Left cardiac atrium (tissue), 4 donors: ENCODE data around the gene TMEM270. TPM values are rescaled to one million over a fixed set of nuclear protein-coding genes. Genes with fewer than 3 reads are reported as not detected.
"Not testable (repeated sequence)": the region's sequence is repeated elsewhere in the genome, so short reads cannot be mapped to it uniquely, and the experiment has no call there.

ENCODE experiments used
- ATAC-seq, 2 donors: fragments of 200-7000 bp; cut with Tn5 transposase; one replicate each; pipeline ENCODE4 v1.9.1; 2020; ENCODE audit warnings: mild to moderate bottlenecking in 2 of 2, moderate library complexity in 2 of 2
- DNase-seq: peaks from one replicate; pipeline ENCODE4 v3.0.0-alpha.2; 2020
- intact Hi-C, 2 donors: fragments of 100-400 bp; cut with DNase I; formaldehyde crosslinking; loops; one replicate each; pipeline versions ENCODE4 v1.14.1 to v1.15.1; 2022 to 2023
- long read RNA-seq: library from polyadenylated mRNA; unstranded; transcript quantifications from one replicate; pipeline ENCODE4 v2.0.0, GENCODE V29; 2021
- total RNA-seq, 2 donors: library from RNA; stranded (reverse); fragmentation: NEBNext Ultra II Directional; extraction: Animal tissue kit (Norgen Biotek cat#: 25700); gene quantifications; one replicate each; pipeline ENCODE4 v1.2.1, GENCODE V29; 2021
- donor health status: DM: no; HTN: yes; CAD: no.
- donor health status: DM: no; HTN: yes; CAD: no; lungs with severe emphysema.
- donor health status: DM: yes; HTN: yes; CAD: no.
- donor health status: Dilated cardiomyopathy.

The TMEM270 gene, protein sequence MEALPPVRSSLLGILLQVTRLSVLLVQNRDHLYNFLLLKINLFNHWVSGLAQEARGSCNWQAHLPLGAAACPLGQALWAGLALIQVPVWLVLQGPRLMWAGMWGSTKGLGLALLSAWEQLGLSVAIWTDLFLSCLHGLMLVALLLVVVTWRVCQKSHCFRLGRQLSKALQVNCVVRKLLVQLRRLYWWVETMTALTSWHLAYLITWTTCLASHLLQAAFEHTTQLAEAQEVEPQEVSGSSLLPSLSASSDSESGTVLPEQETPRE
- not detected for total RNA-seq
- long read RNA-seq, result 0 reads

DNA sequence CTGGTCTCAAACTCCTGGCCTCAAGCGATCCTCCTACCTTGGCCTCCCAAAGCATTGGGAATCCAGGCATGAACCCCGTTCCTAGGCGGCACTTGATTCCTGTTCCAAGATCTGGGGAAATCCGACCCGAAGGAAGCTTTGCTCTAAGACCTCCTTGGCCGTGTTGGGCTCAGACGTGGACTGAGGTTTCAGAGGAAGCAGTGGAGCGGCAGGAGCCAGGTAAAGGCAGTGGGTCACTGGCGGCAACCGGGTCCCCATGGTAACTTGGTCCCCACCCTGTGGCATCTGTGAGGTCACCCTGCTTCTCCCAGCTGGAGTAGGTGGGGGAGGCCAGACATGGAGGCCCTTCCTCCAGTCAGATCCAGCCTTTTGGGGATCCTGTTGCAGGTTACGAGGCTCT is at the start of gene TMEM270:
Gene TMEM270, plus strand, starts transcription at position 301 of the 400 bp plus-strand sequence. Its CDS starts 36 bp downstream, at position 337.
- ATAC-seq (no peak), DNase-seq (peak; percentile 15)
- intact Hi-C loops, result loop anchor here in 1 of 2 donors (10.0 kb wide), 1 partner anchor 534 kb away; no protein-coding TSS in a partner anchor

DNA sequence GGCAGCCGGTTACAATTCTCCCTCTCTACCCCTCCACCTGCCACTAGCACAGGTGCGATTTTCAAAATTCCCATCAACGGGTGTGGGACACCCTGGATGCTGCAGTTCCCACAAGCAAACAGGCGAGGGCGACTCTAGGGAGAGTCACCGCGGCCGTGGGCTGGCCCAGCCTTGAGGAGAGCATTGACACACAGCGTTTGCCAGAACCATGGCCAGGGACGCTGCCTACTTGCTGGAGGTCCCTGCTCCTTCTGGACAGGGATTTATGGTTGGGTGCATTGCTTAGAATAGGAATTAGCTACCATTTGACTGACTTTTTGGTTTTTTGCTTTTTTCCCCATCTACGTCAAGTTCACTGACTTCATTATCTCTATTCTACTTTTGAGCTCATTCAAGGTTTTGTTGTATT is 49.2 kb upstream of the TMEM270 start:
- DNase-seq, result peak; percentile 50
- intact Hi-C loops, result loop anchor here in 1 of 2 donors (5.0 kb wide), 1 partner anchor 46 kb away; no protein-coding TSS in a partner anchor
- peak; percentile 84 to 90 for ATAC-seq

DNA sequence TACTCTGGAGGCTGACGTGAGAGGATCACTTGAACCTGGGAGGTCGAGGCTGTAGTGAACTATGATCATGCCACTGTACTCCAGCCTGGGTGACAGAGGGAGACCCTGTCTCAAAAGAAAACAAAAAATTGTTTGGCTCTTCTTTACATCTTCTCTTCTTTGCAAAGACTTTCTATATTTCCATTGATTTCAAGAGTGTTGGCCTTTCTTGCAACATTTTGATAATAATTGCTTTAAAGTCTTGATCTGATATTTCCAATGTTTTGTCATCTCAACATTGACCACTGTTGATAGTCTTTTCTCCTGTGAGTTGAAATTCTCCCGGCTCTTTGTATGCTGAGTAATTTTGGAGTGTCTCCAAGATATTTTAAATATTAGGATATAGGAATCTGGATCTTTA is 48.0 kb upstream of the TMEM270 start:
- ATAC-seq (no peak), DNase-seq (no peak)
- intact Hi-C loops, result loop anchor here in 1 of 2 donors (5.0 kb wide), 1 partner anchor 44 kb away; no protein-coding TSS in a partner anchor

DNA sequence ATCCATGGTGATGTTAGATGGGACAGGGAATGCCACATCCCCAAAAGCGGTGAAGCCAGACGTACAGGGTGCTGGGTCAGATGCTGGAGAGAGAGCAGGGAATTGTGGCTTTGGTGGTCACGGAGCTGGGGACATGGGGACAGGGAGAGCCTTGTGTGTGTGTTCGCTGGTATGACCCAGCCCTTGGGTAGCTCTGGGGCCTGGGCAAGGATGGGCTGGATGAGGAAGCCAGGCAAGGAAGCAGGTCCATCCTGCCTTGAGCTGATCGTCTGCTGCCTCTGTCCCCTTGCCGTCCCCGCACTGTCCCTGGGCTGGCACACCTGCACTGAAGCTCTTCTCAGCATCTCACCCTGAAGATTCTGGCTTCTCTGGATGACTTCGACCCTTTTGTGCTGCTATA is 45.5 kb upstream of the TMEM270 start:
- no peak for DNase-seq
- intact Hi-C loops, result no loop called here
- ATAC-seq, result no peak

DNA sequence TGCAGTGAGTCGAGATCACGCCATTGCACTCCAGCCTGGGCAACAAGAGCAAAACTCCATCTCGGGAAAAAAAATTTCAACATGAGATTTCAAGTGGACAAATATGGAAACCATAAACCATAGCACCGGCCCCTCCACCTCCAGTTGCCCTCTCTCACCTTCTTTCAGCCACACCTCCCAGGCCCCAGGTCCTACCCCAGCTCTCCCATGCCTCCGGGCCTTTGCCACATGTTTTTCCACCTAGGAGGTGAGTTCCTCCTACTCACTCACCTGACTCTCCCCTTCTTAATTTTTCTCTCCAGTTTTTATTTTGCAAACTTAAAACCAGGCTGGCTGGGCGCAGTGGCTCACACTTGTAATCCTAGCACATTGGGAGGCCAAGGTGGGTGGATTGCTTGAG is 43.8 kb upstream of the TMEM270 start:
- no peak for ATAC-seq
- intact Hi-C loops, result no loop called here
- no peak for DNase-seq

DNA sequence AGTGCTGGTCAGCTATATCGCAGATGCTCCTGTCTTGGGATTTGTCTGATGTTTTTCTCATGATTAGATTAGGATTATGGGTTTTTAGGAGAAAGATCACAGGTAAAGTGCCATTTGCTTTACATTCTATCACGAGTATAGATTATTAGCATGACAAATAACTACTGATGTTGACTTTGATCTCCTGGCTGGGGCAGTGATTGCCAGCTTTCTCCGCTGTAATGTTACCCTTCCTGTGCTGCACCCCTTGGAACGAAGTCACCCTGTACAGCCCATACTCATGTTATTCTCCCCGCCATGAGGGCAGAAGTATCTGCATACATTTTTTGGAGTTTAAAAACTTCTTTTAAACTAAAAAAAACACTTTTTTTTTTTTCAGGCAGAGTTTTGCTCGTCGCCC is 40.9 kb upstream of the TMEM270 start:
- intact Hi-C loops, result no loop called here
- ATAC-seq, result no peak

DNA sequence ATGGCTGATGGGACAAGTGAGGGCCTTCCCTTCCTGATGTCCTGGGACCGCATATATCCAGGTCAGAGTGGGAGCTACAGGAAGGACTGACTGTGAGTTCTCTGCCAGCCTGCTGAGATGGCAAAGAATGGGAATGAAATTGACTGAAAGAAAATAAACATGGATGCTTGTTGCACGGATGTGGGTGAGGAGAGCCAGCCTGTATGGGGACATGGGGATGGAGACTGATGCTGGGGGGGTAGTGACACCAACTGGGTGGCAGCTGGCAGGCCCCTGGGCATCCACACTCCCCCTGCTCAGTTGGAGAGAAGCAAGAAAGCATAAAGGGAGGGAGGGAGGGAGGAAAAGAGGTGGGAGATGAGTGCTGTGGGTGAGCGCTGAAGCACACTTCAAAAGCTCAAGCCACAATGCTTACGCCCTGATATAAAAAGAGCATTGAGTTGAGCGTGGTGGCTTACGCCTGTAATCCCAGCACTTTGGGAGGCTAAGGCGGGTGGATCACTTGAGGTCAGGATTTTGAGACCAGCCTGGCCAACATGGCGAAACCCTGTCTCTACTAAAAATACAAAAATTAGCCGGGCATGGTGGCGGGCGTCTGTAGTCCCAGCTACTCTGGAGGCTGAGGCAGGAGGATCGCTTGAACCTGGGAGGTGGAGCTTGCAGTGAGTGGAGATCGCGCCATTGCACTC is 39.2 kb upstream of the TMEM270 start:
- intact Hi-C loops, DNase-seq, ATAC-seq: not testable (repeated sequence)

More for the DNA sequence above, 40.9 kb upstream of the TMEM270 start:
- DNase-seq, result no peak

DNA sequence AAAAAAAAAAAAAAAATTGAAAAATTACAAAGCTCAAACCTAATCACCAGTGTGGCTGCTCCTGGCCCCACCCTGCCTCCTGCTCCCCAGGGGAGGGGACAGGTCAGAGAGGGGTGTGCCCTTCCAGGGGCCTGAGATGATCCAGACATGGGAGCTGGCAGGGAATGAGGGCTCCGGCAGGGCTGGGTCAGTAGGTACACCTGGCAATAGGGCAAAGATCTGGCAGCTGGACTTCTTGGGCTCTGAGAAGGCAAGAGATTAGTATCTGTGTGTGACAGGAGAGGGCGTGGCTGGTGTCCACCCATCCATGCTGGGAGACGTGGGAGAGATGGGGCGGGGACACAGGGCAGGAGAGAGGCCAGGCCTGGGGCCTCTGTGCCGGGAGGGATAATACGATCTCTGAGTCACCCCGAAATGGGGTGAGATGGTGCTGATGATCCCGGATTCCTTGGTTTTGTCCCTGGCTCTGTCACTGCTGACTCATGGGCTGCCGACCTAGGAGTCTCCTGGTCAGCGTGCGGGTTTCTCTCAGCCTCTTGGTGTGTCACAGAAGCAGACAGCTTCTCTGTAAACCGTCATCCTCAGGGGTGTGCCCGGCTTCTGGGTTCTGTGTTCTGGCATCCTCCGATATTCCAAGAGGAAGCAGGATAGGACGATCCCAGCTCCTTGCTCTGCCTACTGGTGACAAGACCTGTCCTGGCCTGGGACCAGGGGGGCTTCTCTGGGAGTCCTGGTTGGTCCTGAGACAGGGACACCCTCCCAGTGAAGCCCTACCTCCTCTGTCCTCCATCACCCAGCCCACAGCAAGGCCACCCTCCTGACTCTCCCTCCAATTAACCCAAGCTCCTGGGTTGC is 38.4 kb upstream of the TMEM270 start:
- intact Hi-C loops, result no loop called here
- ATAC-seq, result peak in 1 of 2 donors; percentile 47
- DNase-seq, result no peak

DNA sequence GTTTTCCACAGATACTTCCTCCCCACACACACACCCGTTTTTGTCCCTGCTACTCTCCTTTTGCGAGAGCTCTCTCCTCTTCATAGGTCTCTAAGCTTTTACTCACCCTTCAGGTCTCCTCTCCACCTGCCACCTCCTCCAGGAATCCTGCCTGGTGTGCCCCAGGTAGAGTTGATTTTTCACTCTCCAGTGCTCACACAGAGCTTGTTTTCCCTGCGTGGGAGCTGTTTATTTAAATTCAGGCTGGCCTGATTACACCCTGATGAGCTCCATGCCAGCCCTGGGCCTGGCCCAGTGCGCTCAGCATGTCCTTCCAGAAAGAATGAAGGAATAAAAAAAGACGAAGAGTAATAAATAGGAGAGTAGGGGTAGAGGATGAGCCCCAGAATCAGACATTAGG is 37.7 kb upstream of the TMEM270 start:
- DNase-seq (no peak), ATAC-seq (no peak)
- intact Hi-C loops, result no loop called here

DNA sequence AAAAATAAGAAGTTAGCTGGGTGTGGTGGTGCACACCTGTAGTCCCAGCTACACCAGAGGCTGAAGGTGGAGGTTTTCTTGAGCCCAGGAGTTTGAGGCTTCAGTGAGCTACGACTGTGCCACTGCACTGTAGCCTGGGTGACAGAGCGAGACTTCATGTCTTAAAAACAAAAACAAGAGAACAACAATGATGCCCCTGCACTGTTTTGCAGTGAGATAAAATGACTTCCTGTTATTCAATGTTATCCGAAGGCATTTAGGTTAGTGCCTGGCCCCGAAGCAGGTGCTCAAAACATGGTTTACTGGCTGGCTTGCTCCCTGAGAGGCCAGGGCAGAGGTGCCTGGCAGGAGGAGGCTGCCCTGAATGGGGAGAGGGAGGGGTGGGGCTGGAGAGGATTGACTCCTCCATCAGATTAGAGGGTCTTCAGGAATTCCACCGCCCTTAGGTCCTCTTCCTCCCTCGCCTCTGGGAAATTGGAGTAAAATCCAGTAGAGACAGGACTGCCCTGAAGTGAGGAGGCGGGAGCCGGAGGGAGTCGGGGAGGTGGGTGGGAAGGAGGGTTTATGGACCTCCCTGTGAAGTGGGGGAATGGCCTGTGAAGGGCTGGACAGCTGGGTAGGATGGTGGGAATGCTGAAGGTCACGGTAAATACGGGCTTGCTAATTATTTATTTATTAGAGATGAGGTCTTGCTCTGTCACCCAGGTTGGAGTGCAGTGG is 36.9 kb upstream of the TMEM270 start:
- intact Hi-C loops, result no loop called here
- DNase-seq, result no peak
- ATAC-seq, result no peak

DNA sequence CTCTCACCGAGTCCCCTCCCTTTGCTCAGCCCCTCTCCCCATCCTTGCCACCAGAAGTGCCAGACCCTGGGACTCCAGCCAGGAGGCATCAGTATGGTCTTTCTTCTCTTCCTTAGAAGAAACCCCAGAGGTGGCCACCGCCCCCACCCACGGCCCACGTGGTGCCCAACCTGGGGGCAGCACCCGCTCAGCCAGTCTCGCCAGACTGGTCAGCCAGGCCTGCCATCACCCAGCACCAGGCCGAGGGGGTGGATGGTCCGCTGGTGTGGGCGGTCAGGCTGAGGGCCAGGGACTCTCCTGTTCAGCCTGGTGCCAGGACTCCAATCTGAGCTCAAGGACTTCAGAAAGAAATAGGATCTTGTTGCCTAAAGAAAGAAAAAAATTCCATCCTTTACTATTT is 36.0 kb upstream of the TMEM270 start:
- ATAC-seq (no peak), DNase-seq (no peak)
- intact Hi-C loops, result no loop called here

DNA sequence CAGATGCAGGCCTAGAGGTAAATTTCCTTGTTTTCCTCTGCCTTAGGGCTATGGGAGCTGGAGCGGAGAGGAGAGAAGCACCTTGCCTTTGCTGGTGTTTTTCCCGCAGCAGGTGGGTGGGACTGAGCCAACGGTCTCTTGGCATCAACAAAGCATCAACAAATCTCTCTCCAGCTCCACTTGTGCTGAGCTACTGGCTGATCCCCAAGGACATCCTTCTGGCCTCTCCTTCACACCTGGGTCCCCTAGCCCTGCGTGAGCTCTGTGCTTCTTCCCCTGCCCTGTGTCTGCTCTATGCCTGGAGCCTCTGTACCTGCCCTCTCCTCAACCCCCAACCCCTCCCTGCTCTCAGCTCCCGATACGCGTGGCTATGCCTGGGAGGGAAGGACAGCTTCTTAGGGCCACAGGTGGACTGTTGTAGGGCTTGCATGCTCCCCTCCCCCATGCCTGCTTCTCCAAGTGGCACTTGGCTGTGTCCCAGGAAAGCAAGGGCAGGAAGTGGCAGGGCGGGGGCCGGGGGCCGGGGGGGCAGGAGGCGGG is 33.3 kb upstream of the TMEM270 start:
- ATAC-seq (peak in 1 of 2 donors; percentile 29), DNase-seq (no peak)
- intact Hi-C loops, result no loop called here

DNA sequence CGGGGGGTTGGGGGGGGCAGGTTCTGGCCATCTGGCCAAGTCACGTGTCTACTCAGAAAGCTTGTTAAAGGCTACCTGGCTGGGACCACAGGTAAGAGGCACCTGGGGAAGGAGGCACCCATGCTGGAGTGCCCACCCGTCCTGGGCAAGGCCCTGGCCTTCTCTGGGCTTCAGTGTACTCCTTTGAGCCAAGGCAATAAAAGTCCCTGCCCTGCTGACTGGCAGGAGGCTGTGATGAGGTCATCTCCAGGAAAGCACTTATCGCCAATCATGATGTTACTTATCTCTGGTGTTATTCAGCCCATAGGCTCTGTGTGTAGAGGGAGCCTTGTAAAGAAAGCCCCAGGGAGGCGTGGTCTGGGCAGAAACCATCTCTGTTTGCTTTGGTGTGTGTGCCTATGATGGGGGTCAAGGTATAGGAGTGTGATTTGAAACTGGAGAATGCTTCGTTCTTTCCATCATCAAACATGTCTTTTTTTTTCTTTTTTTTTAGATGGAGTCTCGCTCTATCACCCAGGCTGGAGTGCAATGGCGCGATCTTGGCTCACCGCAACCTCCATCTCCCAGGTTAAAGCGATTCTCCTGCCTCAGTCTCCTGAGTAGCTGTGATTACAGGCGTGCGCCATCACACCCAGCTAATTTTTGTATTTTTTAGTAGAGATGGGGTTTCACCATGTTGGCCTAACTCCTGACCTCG is 32.7 kb upstream of the TMEM270 start:
- DNase-seq (no peak), ATAC-seq (peak; percentile 45 to 66)
- intact Hi-C loops, result no loop called here

DNA sequence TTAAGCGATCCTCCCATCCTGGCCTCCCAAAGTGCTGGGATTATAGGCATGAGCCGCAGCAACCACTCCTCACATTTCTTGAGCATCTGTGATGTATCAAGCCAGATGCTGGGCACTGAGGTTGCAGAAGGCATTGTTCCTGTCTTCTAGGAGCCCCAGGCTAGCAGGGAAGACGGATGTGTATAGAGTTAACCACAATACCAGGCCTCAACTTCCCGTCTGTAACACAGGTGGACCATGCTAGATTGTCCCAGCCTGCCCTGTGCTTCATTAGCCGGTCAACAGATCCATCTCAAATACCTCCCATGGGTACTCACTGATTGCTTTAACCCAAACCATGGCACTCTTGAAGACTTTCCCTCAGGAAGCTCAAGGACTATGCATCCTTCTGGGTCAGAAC is 32.0 kb upstream of the TMEM270 start:
- ATAC-seq (no peak), DNase-seq (no peak)
- intact Hi-C loops, result no loop called here

DNA sequence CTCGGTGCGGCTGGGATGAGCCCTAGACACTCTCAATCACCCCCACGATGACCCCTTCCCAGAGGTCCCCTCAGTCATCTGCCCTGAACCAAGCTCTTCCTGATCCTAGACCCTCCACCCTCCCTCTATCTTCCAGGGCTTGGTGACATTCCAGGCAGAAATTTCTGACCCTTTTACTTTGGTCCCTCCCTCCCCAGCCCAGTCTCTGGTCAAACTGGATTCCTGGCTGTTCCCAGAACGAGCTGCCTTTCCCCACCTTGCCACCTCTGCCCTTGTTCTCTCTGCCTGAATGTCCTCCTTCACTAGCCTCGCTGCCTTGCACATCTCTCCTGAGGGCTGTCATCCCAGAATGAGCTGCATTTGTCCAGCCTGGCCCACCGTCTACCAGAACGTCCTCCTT is 31.5 kb upstream of the TMEM270 start:
- no peak for DNase-seq
- intact Hi-C loops, result no loop called here
- ATAC-seq, result no peak

DNA sequence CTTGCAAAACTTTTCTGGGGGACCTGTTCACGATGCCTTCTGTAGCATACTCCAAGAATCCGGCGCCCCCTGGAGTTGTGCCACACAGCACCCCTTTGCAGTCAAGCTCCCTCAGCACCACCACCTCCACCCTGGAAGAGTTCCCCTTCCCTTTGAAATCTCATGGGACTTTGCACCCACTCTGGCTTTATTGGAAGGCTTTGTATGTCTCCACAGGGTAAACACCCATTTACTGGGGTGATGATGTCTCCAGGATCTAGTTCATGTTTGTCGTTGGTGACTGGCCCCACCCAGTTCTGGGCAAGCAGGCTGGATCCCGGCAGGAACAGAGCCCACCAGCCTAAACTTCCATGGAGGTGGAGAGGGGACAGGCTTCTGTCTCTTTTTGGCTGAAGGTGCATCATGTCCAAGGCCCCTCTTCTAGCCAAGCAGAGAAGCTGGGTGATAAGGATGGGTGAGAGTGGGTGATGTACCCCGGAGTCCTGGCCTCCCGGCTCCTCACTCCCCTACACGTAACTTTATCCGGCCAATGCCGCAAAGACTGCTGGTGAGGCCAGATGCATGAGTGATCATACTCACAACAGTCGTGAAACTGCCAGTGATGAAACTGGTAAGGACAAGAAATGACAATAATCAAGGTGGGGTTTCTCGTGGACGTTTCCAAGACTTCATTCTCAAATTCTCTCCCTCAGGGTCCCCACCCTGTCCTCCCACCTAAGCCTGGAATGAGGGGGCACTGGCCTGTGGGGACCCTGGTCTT is 30.9 kb upstream of the TMEM270 start:
- no peak for DNase-seq
- intact Hi-C loops, result no loop called here
- ATAC-seq, result no peak
